NCI-H1417 (cell line): ENCODE data around the gene OS9.
"Not testable (repeated sequence)": the region's sequence is repeated elsewhere in the genome, so short reads cannot be mapped to it uniquely, and the experiment has no call there.

Experiments
- DNase-seq, 3 experiments: peaks; one replicate each; lab custom pipeline; 2025; lab: John Stamatoyannopoulos, UW

OS9 gene

GRCh38 chr12:57693659-57694458 is at the start of gene OS9:
TSS of gene OS9 (plus strand) at chr12:57694132. CDS start at chr12:57694162, 30 bp downstream.
- DNase-seq: peak; percentile 99 to 100 (median 99)

- DNase-seq: peak in 2 of 3 experiments; percentile 24 to 34
Measured at GRCh38 chr12:57645990-57646658, 47.8 kb upstream of the OS9 start.

GRCh38 chr12:57646659-57647049 is 47.3 kb upstream of the OS9 start:
- not testable (repeated sequence) for DNase-seq

GRCh38 chr12:57654042-57654441 is 39.9 kb upstream of the OS9 start:
- DNase-seq: no peak

- no peak for DNase-seq
Measured at GRCh38 chr12:57655541-57656240, 38.2 kb upstream of the OS9 start.

- not testable (repeated sequence) for DNase-seq
Measured at GRCh38 chr12:57656408-57656807, 37.5 kb upstream of the OS9 start.

GRCh38 chr12:57657744-57658143 is 36.2 kb upstream of the OS9 start:
- DNase-seq: no peak

GRCh38 chr12:57658890-57659289 is 35.0 kb upstream of the OS9 start:
- no peak for DNase-seq

- DNase-seq: no peak
Measured at GRCh38 chr12:57661376-57661775, 32.6 kb upstream of the OS9 start.

- not testable (repeated sequence) for DNase-seq
Measured at GRCh38 chr12:57665066-57665820, 28.7 kb upstream of the OS9 start.

- no peak for DNase-seq
Measured at GRCh38 chr12:57666897-57667296, 27.0 kb upstream of the OS9 start.

- DNase-seq: not testable (repeated sequence)
Measured at GRCh38 chr12:57669691-57670090, 24.2 kb upstream of the OS9 start.

- DNase-seq: not testable (repeated sequence)
Measured at GRCh38 chr12:57671811-57672210, 22.1 kb upstream of the OS9 start.

GRCh38 chr12:57672801-57673200 is 21.1 kb upstream of the OS9 start:
- DNase-seq: no peak

GRCh38 chr12:57674691-57675090 is 19.2 kb upstream of the OS9 start:
- DNase-seq: no peak

- not testable (repeated sequence) for DNase-seq
Measured at GRCh38 chr12:57677947-57678346, 16.0 kb upstream of the OS9 start.

GRCh38 chr12:57679697-57680096 is 14.2 kb upstream of the OS9 start:
- no peak for DNase-seq

- no peak for DNase-seq
Measured at GRCh38 chr12:57687862-57688261, 6.1 kb upstream of the OS9 start.

- no peak for DNase-seq
Measured at GRCh38 chr12:57688931-57689330, 5.0 kb upstream of the OS9 start.

- no peak for DNase-seq
Measured at GRCh38 chr12:57692500-57692899, 1.4 kb upstream of the OS9 start.

- no peak for DNase-seq
Measured at GRCh38 chr12:57693317-57693658, 644 bp upstream of the OS9 start.

- DNase-seq: peak; percentile 59 to 73 (median 70)
Measured at GRCh38 chr12:57694459-57695019, 607 bp downstream of the OS9 start.
